HG03066 (cell line): ENCODE results near the gene HMX1.

Source experiments
- ATAC-seq: cut with Tn5 transposase; IDR thresholded peaks from one replicate; pipeline ENCODE4 v1.9.1; 2021; ENCODE audit warnings: low read depth; ENCODE audit not compliant: unreplicated experiment

The HMX1 gene

GRCh38 chr4:8821151-8821950 is 50.3 kb downstream of the HMX1 start:
- no peak for ATAC-seq

- ATAC-seq = no peak
Measured at GRCh38 chr4:8820178-8821102, 51.2 kb downstream of the HMX1 start.

- no peak for ATAC-seq
Measured at GRCh38 chr4:8819473-8820177, 52.0 kb downstream of the HMX1 start.

GRCh38 chr4:8819019-8819418 is 52.6 kb downstream of the HMX1 start:
- no peak for ATAC-seq

GRCh38 chr4:8818063-8818881 is 53.4 kb downstream of the HMX1 start:
- no peak for ATAC-seq

GRCh38 chr4:8817813-8818062 is 53.9 kb downstream of the HMX1 start:
- ATAC-seq = no peak

- ATAC-seq = no peak
Measured at GRCh38 chr4:8817096-8817812, 54.4 kb downstream of the HMX1 start.
